DND-41 (cell line): ENCODE results near the gene TVP23C.

Experiments used
- ATAC-seq: fragments of 200-7000 bp; cut with Tn5 transposase; 3 replicates; pipeline ENCODE4 v1.9.1; 2021; ENCODE audit warnings: low read depth; ENCODE audit not compliant: insufficient read depth
- DNase-seq: peaks from one replicate; pipeline ENCODE4 v3.0.0-alpha.2; 2020
- H2AFZ ChIP-seq: 2 replicates; pipeline ENCODE4 v1.6.0; 2012; ENCODE audit warnings: low read depth, low read length
- H3K27ac ChIP-seq: 2 replicates; pipeline ENCODE4 v1.5.1; 2012; ENCODE audit warnings: low read length, inconsistent platforms
- H3K27me3 ChIP-seq: fragments of 200-600 bp; sonication (generic); 2 replicates; pipeline ENCODE4 v1.6.0; 2012; ENCODE audit warnings: low read length, mild to moderate bottlenecking, inconsistent platforms; ENCODE audit not compliant: insufficient read depth, poor library complexity
- H3K36me3 ChIP-seq: 2 replicates; pipeline ENCODE4 v1.5.1; 2012; ENCODE audit warnings: low read length, inconsistent platforms; ENCODE audit not compliant: insufficient read depth
- H3K4me1 ChIP-seq: 2 replicates; pipeline ENCODE4 v1.5.1; 2012; ENCODE audit warnings: mild to moderate bottlenecking, low read length; ENCODE audit not compliant: insufficient read depth
- H3K4me2 ChIP-seq: 2 replicates; pipeline ENCODE4 v1.6.0; 2012; ENCODE audit warnings: mild to moderate bottlenecking, moderate library complexity, low read length, inconsistent platforms; ENCODE audit not compliant: insufficient read depth
- H3K4me3 ChIP-seq, 2 experiments: fragments of 200-600 bp in 1 of 2; shearing (Covaris generic) in 1 of 2; 2 replicates each; pipeline ENCODE4 v1.5.1; 2012 to 2016; ENCODE audit warnings: inconsistent platforms in 2 of 2, low read length in 2 of 2, mild to moderate bottlenecking in 2 of 2, low read depth in 1 of 2, moderate library complexity in 1 of 2
- H3K79me2 ChIP-seq: 2 replicates; pipeline ENCODE4 v1.6.0; 2012; ENCODE audit warnings: low read length, inconsistent platforms; ENCODE audit not compliant: insufficient read depth
- H3K9ac ChIP-seq: 2 replicates; pipeline ENCODE4 v1.6.0; 2012; ENCODE audit warnings: low read depth, mild to moderate bottlenecking, inconsistent platforms, low read length, moderate library complexity
- H3K9me3 ChIP-seq: 2 replicates; pipeline ENCODE4 v1.5.1; 2012; ENCODE audit warnings: low read length, moderate library complexity, mild to moderate bottlenecking, inconsistent platforms; ENCODE audit not compliant: insufficient read depth, severe bottlenecking
- H4K20me1 ChIP-seq: 2 replicates; pipeline ENCODE4 v1.6.0; 2012; ENCODE audit warnings: low read length; ENCODE audit not compliant: insufficient read depth
- CTCF ChIP-seq: IDR thresholded peaks from 2 replicates; pipeline ENCODE4 v1.5.1; 2012; ENCODE audit warnings: borderline replicate concordance, low read length, moderate library complexity, mild to moderate bottlenecking; ENCODE audit not compliant: poor library complexity, severe bottlenecking; ENCODE audit errors: extremely low read depth
- EZH2 ChIP-seq: IDR thresholded peaks from 3 replicates; pipeline ENCODE4 v1.6.1; 2012; ENCODE audit warnings: borderline replicate concordance, low read depth, mild to moderate bottlenecking, moderate library complexity, low read length, inconsistent platforms; ENCODE audit not compliant: severe bottlenecking

Gene TVP23C

GRCh38 chr17:15502369-15503112 lies 60.7 kb downstream of the TVP23C start:
- DNase-seq (peak; percentile 59), ATAC-seq (peak; percentile 72)
- Histone ChIP-seq H3K79me2 (no peaks in the 10 kb centered on the region), H3K27me3 (no peaks in the 10 kb centered on the region), H3K9me3 (no peaks in the 10 kb centered on the region), H3K9ac (no peak overlapping the region), H3K27ac (no peak overlapping the region), H3K4me3 (no peak overlapping the region), H3K4me2 (no peak overlapping the region), H3K4me1 (no peaks in the 10 kb centered on the region), H3K36me3 (no peaks in the 10 kb centered on the region), H4K20me1 (no peaks in the 10 kb centered on the region), H2AFZ (no peak overlapping the region)
- TF ChIP-seq EZH2 = no peak
- TF ChIP-seq CTCF = peak; percentile 58

- Histone ChIP-seq H3K36me3 (no peaks in the 10 kb centered on the region), H3K9ac (no peak overlapping the region), H3K79me2 (no peaks in the 10 kb centered on the region), H3K4me2 (no peak overlapping the region), H3K27me3 (no peaks in the 10 kb centered on the region), H3K27ac (no peak overlapping the region), H3K4me3 (no peak overlapping the region), H3K4me1 (no peaks in the 10 kb centered on the region), H2AFZ (no peak overlapping the region), H3K9me3 (no peaks in the 10 kb centered on the region), H4K20me1 (no peaks in the 10 kb centered on the region)
- TF ChIP-seq CTCF (no peak), EZH2 (no peak)
- no peak for DNase-seq
- no peak for ATAC-seq
Measured at GRCh38 chr17:15501793-15502192, 61.5 kb downstream of the TVP23C start.

GRCh38 chr17:15501282-15501681 lies 62.0 kb downstream of the TVP23C start:
- Histone ChIP-seq H3K27ac (no peak overlapping the region), H3K4me3 (no peak overlapping the region), H3K36me3 (no peaks in the 10 kb centered on the region), H3K79me2 (no peaks in the 10 kb centered on the region), H4K20me1 (no peaks in the 10 kb centered on the region), H3K9me3 (no peaks in the 10 kb centered on the region), H3K27me3 (no peaks in the 10 kb centered on the region), H2AFZ (no peak overlapping the region), H3K4me2 (no peak overlapping the region), H3K9ac (no peak overlapping the region), H3K4me1 (no peaks in the 10 kb centered on the region)
- TF ChIP-seq CTCF = no peak
- TF ChIP-seq EZH2 = no peak
- no peak for ATAC-seq
- no peak for DNase-seq
